Left lung (tissue), 10 donors: Measurements from ENCODE around the gene IFNL1. TPM values are rescaled to one million over a fixed set of nuclear protein-coding genes. Genes with fewer than 3 reads are reported as not detected.
A peak's percentile ranks its signal among the peaks of the same experiment; 100 is the strongest.

Source experiments
- ATAC-seq: fragments of 200-7000 bp; cut with Tn5 transposase; one replicate; pipeline ENCODE4 v1.9.1; 2020; ENCODE audit warnings: moderate library complexity
- DNase-seq, 4 donors: peaks; one replicate each; pipeline ENCODE4 v3.0.0-alpha.2; 2013 to 2020
- H3K27ac ChIP-seq, 2 donors: fragments of 200-600 bp; sonication (generic) in 1 of 2; one replicate each; pipeline versions ENCODE4 v1.5.0 to v1.8.0; 2020 to 2021
- H3K27me3 ChIP-seq, 2 donors: fragments of 200-600 bp; sonication (generic) in 1 of 2; one replicate each; pipeline versions ENCODE4 v1.5.0 to v1.8.0; 2020 to 2021
- H3K36me3 ChIP-seq, 2 donors: fragments of 200-600 bp; sonication (generic) in 1 of 2; one replicate each; pipeline versions ENCODE4 v1.5.0 to v1.8.0; 2020 to 2021
- H3K4me1 ChIP-seq, 2 donors: fragments of 200-600 bp; one replicate each; pipeline ENCODE4 v1.8.0; 2021
- H3K4me3 ChIP-seq, 2 donors: fragments of 200-600 bp; sonication (generic) in 1 of 2; one replicate each; pipeline versions ENCODE4 v1.5.0 to v1.8.0; 2020 to 2021; ENCODE audit warnings: mild to moderate bottlenecking in 1 of 2
- H3K9me3 ChIP-seq, 2 donors: fragments of 200-600 bp; sonication (generic) in 1 of 2; one replicate each; pipeline versions ENCODE4 v1.5.0 to v1.8.0; 2020 to 2021
- CTCF ChIP-seq, 2 donors: fragments of 200-600 bp; sonication (generic) in 1 of 2; IDR thresholded peaks; one replicate each; pipeline versions ENCODE4 v1.5.0 to v1.8.0; 2021; ENCODE audit warnings: antibody characterized with exemption in 2 of 2
- intact Hi-C, 2 donors: fragments of 100-400 bp; cut with DNase I; formaldehyde crosslinking; loops; one replicate each; pipeline versions ENCODE4 v1.11.2 to v1.14.2; 2022
- polyA plus RNA-seq, 6 donors: library from polyadenylated mRNA; unstranded; fragments of 120-200 nt; gene quantifications; one replicate each; pipeline ENCODE4 v1.2.1, GENCODE V29; 2013; ENCODE audit not compliant: insufficient read length in 6 of 6
- total RNA-seq, 2 donors: library from RNA; stranded (reverse); fragmentation: NEBNext Ultra II Directional; extraction: Animal tissue kit (Norgen Biotek cat#: 25700); gene quantifications; one replicate each; pipeline ENCODE4 v1.2.1, GENCODE V29; 2021
- donor health status: DM: no; HTN: yes; CAD: no.
- donor health status: DM: no; HTN: no; CAD: no.

Gene IFNL1
- total and polyA plus RNA-seq, 8 donors, result not detected

- peak overlapping the region; percentile 54 to 70 for H3K4me3 ChIP-seq
- peak in 2 of 4 donors; percentile 33 to 52 for DNase-seq
- H3K4me1 ChIP-seq, result peaks cover 12 to 65% of the 10 kb centered on the region in 2 donors
- no peaks in the 10 kb centered on the region for H3K27me3 ChIP-seq
- H3K27ac ChIP-seq, result peak overlapping the region; percentile 44 to 70
- H3K9me3 ChIP-seq, result no peaks in the 10 kb centered on the region
- no peak for ATAC-seq
- intact Hi-C loops, result no loop called here
- H3K36me3 ChIP-seq, result no peaks in the 10 kb centered on the region
- no peak for TF ChIP-seq CTCF (IDR thresholded peaks at IDR 0.05)
Observed at GRCh38 chr19:39342647-39343305, 46.6 kb downstream of the IFNL1 start.

- intact Hi-C loops, result no loop called here
- Histone ChIP-seq H3K27ac (no peak overlapping the region), H3K4me3 (no peak overlapping the region), H3K4me1 (peaks cover 11 to 44% of the 10 kb centered on the region in 2 donors), H3K9me3 (no peaks in the 10 kb centered on the region), H3K27me3 (no peaks in the 10 kb centered on the region), H3K36me3 (peaks cover 0 to 28% of the 10 kb centered on the region in 2 donors)
- ATAC-seq (no peak), DNase-seq (no peak)
- TF ChIP-seq CTCF (IDR thresholded peaks at IDR 0.05), result no peak
Observed at GRCh38 chr19:39345956-39346355, 49.7 kb downstream of the IFNL1 start.

- no peaks in the 10 kb centered on the region for H3K27me3 ChIP-seq
- TF ChIP-seq CTCF (IDR thresholded peaks at IDR 0.05), result no peak
- H3K27ac ChIP-seq, result no peak overlapping the region
- DNase-seq (no peak), ATAC-seq (no peak)
- intact Hi-C loops, result no loop called here
- no peaks in the 10 kb centered on the region for H3K9me3 ChIP-seq
- H3K4me3 ChIP-seq, result no peak overlapping the region
- H3K4me1 ChIP-seq, result peaks cover 9 to 48% of the 10 kb centered on the region in 2 donors
- peaks cover 0 to 44% of the 10 kb centered on the region in 2 donors for H3K36me3 ChIP-seq
Observed at GRCh38 chr19:39347332-39348164, 51.3 kb downstream of the IFNL1 start.

Other genes starting within 250 kb of the IFNL1 start
- gene ACP7, start 212.0 kb upstream of the IFNL1 start, total RNA-seq, result not detected
- under 1 TPM; 0.13 to 0.23 (median 0.18) TPM for gene ACP7, start 212.0 kb upstream of the IFNL1 start, polyA plus RNA-seq
- gene PAK4, start 170.6 kb upstream of the IFNL1 start, total RNA-seq, result 10 to 100 TPM; 43.9 to 46.0 TPM
- gene PAK4, start 170.6 kb upstream of the IFNL1 start, polyA plus RNA-seq, result 10 to 100 TPM; 40.9 to 62.3 (median 54.3) TPM
- not detected for gene NCCRP1, start 99.4 kb upstream of the IFNL1 start, total RNA-seq
- gene NCCRP1, start 99.4 kb upstream of the IFNL1 start, polyA plus RNA-seq, result under 1 TPM; 0.17 to 0.30 (median 0.22) TPM
- gene SYCN, start 92.1 kb upstream of the IFNL1 start, total RNA-seq, result not detected
- not detected for gene SYCN, start 92.1 kb upstream of the IFNL1 start, polyA plus RNA-seq
- not detected for gene IFNL3, start 51.4 kb upstream of the IFNL1 start, total RNA-seq
- not detected for gene IFNL3, start 51.4 kb upstream of the IFNL1 start, polyA plus RNA-seq
- not detected for gene IFNL4, start 47.6 kb upstream of the IFNL1 start, total RNA-seq
- not detected for gene IFNL4, start 47.6 kb upstream of the IFNL1 start, polyA plus RNA-seq
- gene IFNL2, start 28.0 kb upstream of the IFNL1 start, total RNA-seq, result not detected
- not detected for gene IFNL2, start 28.0 kb upstream of the IFNL1 start, polyA plus RNA-seq
- gene LRFN1, start 24.5 kb downstream of the IFNL1 start, total RNA-seq, result 1 to 10 TPM; 1.0 to 2.3 TPM
- gene LRFN1, start 24.5 kb downstream of the IFNL1 start, polyA plus RNA-seq, result 1 to 10 TPM; 1.2 to 2.9 (median 1.9) TPM
- 100 to 1,000 TPM in 1 of 2 donors, 10 to 100 TPM in 1; 53.8 to 136 TPM for gene GMFG, start 39.6 kb downstream of the IFNL1 start, total RNA-seq
- gene GMFG, start 39.6 kb downstream of the IFNL1 start, polyA plus RNA-seq, result 10 to 100 TPM; 46.1 to 59.4 (median 51.6) TPM
- gene SAMD4B, start 46.0 kb downstream of the IFNL1 start, total RNA-seq, result 10 to 100 TPM; 74.1 to 77.0 TPM
- gene SAMD4B, start 46.0 kb downstream of the IFNL1 start, polyA plus RNA-seq, result 100 to 1,000 TPM in 5 of 6 donors, 10 to 100 TPM in 1; 92.2 to 127 (median 111) TPM
- 10 to 100 TPM; 31.0 to 36.1 TPM for gene PAF1, start 94.7 kb downstream of the IFNL1 start, total RNA-seq
- 10 to 100 TPM; 57.5 to 70.4 (median 67.0) TPM for gene PAF1, start 94.7 kb downstream of the IFNL1 start, polyA plus RNA-seq
- 10 to 100 TPM; 29.7 to 32.7 TPM for gene MED29, start 95.0 kb downstream of the IFNL1 start, total RNA-seq
- 10 to 100 TPM; 28.7 to 43.4 (median 34.3) TPM for gene MED29, start 95.0 kb downstream of the IFNL1 start, polyA plus RNA-seq
- 100 to 1,000 TPM; 165 to 172 TPM for gene ZFP36, start 110.4 kb downstream of the IFNL1 start, total RNA-seq
- gene ZFP36, start 110.4 kb downstream of the IFNL1 start, polyA plus RNA-seq, result 100 to 1,000 TPM in 2 of 6 donors, 10 to 100 TPM in 4; 25.4 to 295 (median 91.4) TPM
- 10 to 100 TPM; 39.5 to 50.8 TPM for gene PLEKHG2, start 116.3 kb downstream of the IFNL1 start, total RNA-seq
- gene PLEKHG2, start 116.3 kb downstream of the IFNL1 start, polyA plus RNA-seq, result 100 to 1,000 TPM in 3 of 6 donors, 10 to 100 TPM in 3; 80.0 to 118 (median 96.4) TPM
- gene RPS16, start 139.5 kb downstream of the IFNL1 start, total RNA-seq, result 1,000 to 10,000 TPM; 1,507 to 1,549 TPM
- 1,000 to 10,000 TPM; 1,386 to 1,755 (median 1,492) TPM for gene RPS16, start 139.5 kb downstream of the IFNL1 start, polyA plus RNA-seq
- gene SUPT5H, start 149.2 kb downstream of the IFNL1 start, total RNA-seq, result 100 to 1,000 TPM in 1 of 2 donors, 10 to 100 TPM in 1; 93.6 to 102 TPM
- 100 to 1,000 TPM; 118 to 152 (median 140) TPM for gene SUPT5H, start 149.2 kb downstream of the IFNL1 start, polyA plus RNA-seq
- 10 to 100 TPM; 46.0 to 60.3 TPM for gene TIMM50, start 184.4 kb downstream of the IFNL1 start, total RNA-seq
- gene TIMM50, start 184.4 kb downstream of the IFNL1 start, polyA plus RNA-seq, result 10 to 100 TPM; 59.0 to 76.0 (median 71.7) TPM
- gene DLL3, start 202.5 kb downstream of the IFNL1 start, total RNA-seq, result under 1 TPM in 1 of 2 donors, not detected in 1; 0.12 TPM
- gene DLL3, start 202.5 kb downstream of the IFNL1 start, polyA plus RNA-seq, result under 1 TPM; 0.13 to 0.80 (median 0.32) TPM
- not detected for gene SELENOV, start 218.7 kb downstream of the IFNL1 start, total RNA-seq
- under 1 TPM; 0.18 to 0.64 (median 0.34) TPM for gene SELENOV, start 218.7 kb downstream of the IFNL1 start, polyA plus RNA-seq
- gene EID2B, start 236.4 kb downstream of the IFNL1 start, total RNA-seq, result 1 to 10 TPM; 2.0 to 3.0 TPM
- gene EID2B, start 236.4 kb downstream of the IFNL1 start, polyA plus RNA-seq, result 1 to 10 TPM; 3.8 to 5.6 (median 4.8) TPM
- 10 to 100 TPM; 16.6 to 16.8 TPM for gene EID2, start 243.8 kb downstream of the IFNL1 start, total RNA-seq
- 10 to 100 TPM; 12.7 to 18.3 (median 15.0) TPM for gene EID2, start 243.8 kb downstream of the IFNL1 start, polyA plus RNA-seq